ENCODE data around the gene ISCU. TPM values are rescaled to one million over a fixed set of nuclear protein-coding genes. Genes with fewer than 3 reads are reported as not detected.

ISCU gene
- total and polyA plus RNA-seq, 9 of the 15 experiments (the other 6 are each of a cell fraction or from before 2014, with no cell fraction given) = 15.9 to 92.5 (median 77.3) TPM

GRCh38 chr12:108573317-108573716 lies 10.9 kb downstream of the ISCU start:
- DNase-seq (ENCODE audit: extremely low read depth in 1 of 4, low spot score in 3 of 4) (no peak), ATAC-seq (no peak), FAIRE-seq (no peak)
- Histone ChIP-seq H3K9me3 (replicated peaks; ENCODE audit: control insufficient read depth, insufficient read depth, low read depth, low read length) (no peaks in the 10 kb centered on the region), H3K79me2 (ENCODE audit: control insufficient read depth, insufficient read depth, low read length) (no peaks in the 10 kb centered on the region), H3K4me3 (no peak overlapping the region), H2AFZ (ENCODE audit: low read depth, low read length) (no peak overlapping the region), H3K27me3 (ENCODE audit: control insufficient read depth in 2 of 2, insufficient read depth in 2 of 2, low read length in 2 of 2) (no peaks in the 10 kb centered on the region), H3K4me1 (replicated peaks in 1 of 2; ENCODE audit: control insufficient read depth in 2 of 2, insufficient read depth in 2 of 2, low read length in 2 of 2) (no peaks in the 10 kb centered on the region), H3K36me3 (ENCODE audit: control insufficient read depth, insufficient read depth, low read length) (peaks cover 7% of the 10 kb centered on the region; the same call in 1 of the 3 replicates), H3K9me1 (ENCODE audit: control insufficient read depth, insufficient read depth, low read length) (no peaks in the 10 kb centered on the region), H3K4me2 (ENCODE audit: insufficient read depth, low read length) (no peak overlapping the region), H4K20me1 (replicated peaks; ENCODE audit: control insufficient read depth, insufficient read depth, low read length) (no peaks in the 10 kb centered on the region), H3K27ac (ENCODE audit: extremely low read depth, low read depth, low read length) (no peak overlapping the region), H3K9ac (ENCODE audit: insufficient read depth in 1 of 2, low read depth in 2 of 2, low read length in 2 of 2) (no peak overlapping the region)
- WGBS (ENCODE audit: insufficient coverage, low coverage, missing lambda C conversion rate) = 0% methylated on average over 2 of the region's 2 CpGs
- intact Hi-C loops (cut with micrococcal nuclease) = no loop called here
- POLR2A ChIA-PET = interaction anchor here (1.1 kb wide), 1 partner anchor 9 kb away, joined by 3 read pairs; no protein-coding TSS in a partner anchor
- no TSS peak for BruUV-seq (replicated peaks)
- in situ Hi-C loops (cut with MboI) = no loop called here
- CTCF ChIA-PET (ENCODE audit: low intra/inter-chr PET ratio) = no interaction called here
- TF ChIP-seq ZNF444 (CRISPR knock-in tag; IDR thresholded peaks at IDR 0.05) (no peak), MAFG (tag; conservative IDR thresholded peaks at IDR 0.05) (peak; percentile 90), RBBP5 (IDR thresholded peaks at IDR 0.05; ENCODE audit: borderline replicate concordance, insufficient read depth, low read length, poor library complexity, severe bottlenecking) (no peak), NR0B1 (IDR thresholded peaks at IDR 0.05; ENCODE audit: partially characterized antibody) (no peak), MAFF (IDR thresholded peaks at IDR 0.05; ENCODE audit: low read length) (peak; percentile 90), XRCC5 (IDR thresholded peaks at IDR 0.05; ENCODE audit: low read depth, low read length) (no peak), HDAC6 (IDR thresholded peaks at IDR 0.05; ENCODE audit: low read depth, low read length) (no peak), ZNF398 (CRISPR knock-in tag; IDR thresholded peaks at IDR 0.05) (no peak), GATA2 (CRISPR knock-in tag; IDR thresholded peaks at IDR 0.05) (no peak), TAF7 (tag; IDR thresholded peaks at IDR 0.05) (no peak), RBM17 (IDR thresholded peaks at IDR 0.05; ENCODE audit: borderline replicate concordance, low read depth, low read length) (no peak), ZNF212 (CRISPR knock-in tag; IDR thresholded peaks at IDR 0.05) (no peak), C11orf30 (IDR thresholded peaks at IDR 0.05; ENCODE audit: low read depth) (peak; percentile 87), NEUROD1 (IDR thresholded peaks at IDR 0.05; ENCODE audit: borderline replicate concordance, low read depth, low read length, partially characterized antibody) (no peak), MAFK (IDR thresholded peaks at IDR 0.05; ENCODE audit: low read length) (peak; percentile 93), STAT5B (CRISPR knock-in tag; IDR thresholded peaks at IDR 0.05) (no peak), ZNF316 (IDR thresholded peaks at IDR 0.05) (peak; percentile 92), POLR2A (conservative IDR thresholded peaks at IDR 0.05) (no peak), POLR3A (IDR thresholded peaks at IDR 0.05; ENCODE audit: borderline replicate concordance, extremely low read depth, insufficient read depth, insufficient read length) (no peak)
- TF ChIP-seq, protein P1, sequence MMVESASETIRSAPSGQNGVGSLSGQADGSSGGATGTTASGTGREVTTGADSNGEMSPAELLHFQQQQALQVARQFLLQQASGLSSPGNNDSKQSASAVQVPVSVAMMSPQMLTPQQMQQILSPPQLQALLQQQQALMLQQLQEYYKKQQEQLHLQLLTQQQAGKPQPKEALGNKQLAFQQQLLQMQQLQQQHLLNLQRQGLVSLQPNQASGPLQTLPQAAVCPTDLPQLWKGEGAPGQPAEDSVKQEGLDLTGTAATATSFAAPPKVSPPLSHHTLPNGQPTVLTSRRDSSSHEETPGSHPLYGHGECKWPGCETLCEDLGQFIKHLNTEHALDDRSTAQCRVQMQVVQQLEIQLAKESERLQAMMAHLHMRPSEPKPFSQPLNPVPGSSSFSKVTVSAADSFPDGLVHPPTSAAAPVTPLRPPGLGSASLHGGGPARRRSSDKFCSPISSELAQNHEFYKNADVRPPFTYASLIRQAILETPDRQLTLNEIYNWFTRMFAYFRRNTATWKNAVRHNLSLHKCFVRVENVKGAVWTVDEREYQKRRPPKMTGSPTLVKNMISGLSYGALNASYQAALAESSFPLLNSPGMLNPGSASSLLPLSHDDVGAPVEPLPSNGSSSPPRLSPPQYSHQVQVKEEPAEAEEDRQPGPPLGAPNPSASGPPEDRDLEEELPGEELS (CRISPR knock-in tag; IDR thresholded peaks at IDR 0.05; ENCODE audit: borderline replicate concordance) = no peak
